B cell (primary cell): ENCODE data around the gene NOC4L. TPM values are rescaled to one million over a fixed set of nuclear protein-coding genes. Genes with fewer than 3 reads are reported as not detected.

Source experiments
- ATAC-seq: fragments of 200-7000 bp; cut with Tn5 transposase; one replicate; pipeline ENCODE4 v1.10.0; 2021; ENCODE audit warnings: low read depth, mild to moderate bottlenecking, moderate number of reproducible peaks, moderate library complexity
- CTCF ChIA-PET: fragments of 350-600 bp; sonication (Branson Sonifier 250); formaldehyde crosslinking; loops from one replicate; lab custom pipeline; 2021; ENCODE audit warnings: antibody characterized with exemption, inconsistent platforms; lab: Charles Lee
- POLR2A ChIA-PET: fragments of 350-600 bp; sonication (Branson Sonifier 250); formaldehyde crosslinking; loops from one replicate; lab custom pipeline; 2021; ENCODE audit warnings: antibody characterized with exemption; lab: Charles Lee
- DNase-seq: peaks from one replicate; pipeline ENCODE4 v3.0.0; 2013
- H2AFZ ChIP-seq: 2 replicates; pipeline ENCODE4 v1.6.1; 2012; ENCODE audit warnings: mild to moderate bottlenecking, low read depth, low read length; ENCODE audit not compliant: insufficient read depth, poor library complexity, severe bottlenecking
- H3K27ac ChIP-seq, 2 donors: 1 replicate in 1 of 2; 2 replicates in 1 of 2; pipeline ENCODE4 v1.5.1; 2012 to 2013; ENCODE audit warnings: low read length in 2 of 2, mild to moderate bottlenecking in 2 of 2, moderate library complexity in 1 of 2
- H3K27me3 ChIP-seq, 4 experiments: fragments of 200-600 bp in 1 of 4; sonication (generic) in 1 of 4; replicated peaks in 1 of 4; 1 replicate in 2 of 4; 2 replicates in 2 of 4; pipeline versions ENCODE4 v1.6.1 to v1.7.0; 2013 to 2016; ENCODE audit warnings: low read length in 3 of 4, mild to moderate bottlenecking in 2 of 4, mixed read lengths in 1 of 4, moderate library complexity in 1 of 4; ENCODE audit not compliant: insufficient read depth in 4 of 4, control insufficient read depth in 3 of 4; ENCODE audit errors: control extremely low read depth in 1 of 4
- H3K36me3 ChIP-seq, 2 experiments: replicated peaks in 1 of 2; 1 replicate in 1 of 2; 2 replicates in 1 of 2; pipeline versions ENCODE4 v1.6.1 to v1.7.1; 2013; ENCODE audit warnings: low read length in 1 of 2; ENCODE audit not compliant: insufficient read depth in 2 of 2, control insufficient read depth in 1 of 2; ENCODE audit errors: control extremely low read depth in 1 of 2, extremely low read depth in 1 of 2
- H3K4me1 ChIP-seq, 2 donors: fragments of 200-600 bp in 1 of 2; sonication (generic) in 1 of 2; 1 replicate in 1 of 2; 2 replicates in 1 of 2; pipeline versions ENCODE4 v1.5.1 to v1.6.1; 2013 to 2017; ENCODE audit warnings: low read length in 2 of 2; ENCODE audit not compliant: control insufficient read depth in 2 of 2, insufficient read depth in 2 of 2
- H3K4me2 ChIP-seq: replicated peaks from 2 replicates; pipeline ENCODE3; 2012; ENCODE audit warnings: mild to moderate bottlenecking, low read depth, low read length; ENCODE audit not compliant: poor library complexity, severe bottlenecking
- H3K4me3 ChIP-seq, 5 experiments: fragments of 200-600 bp in 1 of 5; sonication (generic) in 1 of 5; 1 replicate in 3 of 5; 2 replicates in 2 of 5; pipeline versions ENCODE4 v1.5.1 to v1.7.0; 2011 to 2016; ENCODE audit warnings: low read length in 4 of 5, mild to moderate bottlenecking in 4 of 5, low read depth in 2 of 5, control low read depth in 1 of 5, moderate library complexity in 1 of 5; ENCODE audit not compliant: insufficient read depth in 1 of 5; ENCODE audit errors: control extremely low read depth in 1 of 5, extremely low read depth in 1 of 5
- H3K79me2 ChIP-seq: fragments of 200-600 bp; sonication (generic); one replicate; pipeline ENCODE4 v1.6.0; 2016; ENCODE audit warnings: low read length; ENCODE audit not compliant: control insufficient read depth, insufficient read depth
- H3K9ac ChIP-seq: fragments of 200-600 bp; sonication (generic); 2 replicates; pipeline ENCODE4 v1.6.1; 2017; ENCODE audit warnings: mild to moderate bottlenecking, low read length, moderate library complexity
- H3K9me3 ChIP-seq, 3 donors: one replicate each; pipeline versions ENCODE4 v1.6.1 to v1.7.1; 2013; ENCODE audit warnings: low read length in 2 of 3; ENCODE audit not compliant: control insufficient read depth in 2 of 3, insufficient read depth in 1 of 3; ENCODE audit errors: control extremely low read depth in 1 of 3
- H4K20me1 ChIP-seq: 2 replicates; pipeline ENCODE4 v1.6.0; 2012; ENCODE audit warnings: mild to moderate bottlenecking, low read length; ENCODE audit not compliant: insufficient read depth, control insufficient read depth, poor library complexity, severe bottlenecking
- H3K27ac Mint-ChIP-seq: one replicate; pipeline ENCODE4 v1.8.0; 2021; ENCODE audit warnings: mixed read lengths
- H3K27me3 Mint-ChIP-seq: one replicate; pipeline ENCODE4 v1.8.0; 2021; ENCODE audit warnings: mixed read lengths
- H3K4me1 Mint-ChIP-seq: one replicate; pipeline ENCODE4 v1.8.0; 2021; ENCODE audit warnings: mixed read lengths
- H3K4me3 Mint-ChIP-seq: one replicate; pipeline ENCODE4 v1.8.0; 2021; ENCODE audit warnings: mixed read lengths
- H3K9me3 Mint-ChIP-seq: one replicate; pipeline ENCODE4 v1.8.0; 2022; ENCODE audit warnings: mixed read lengths; ENCODE audit not compliant: insufficient read depth
- CTCF ChIP-seq: fragments of 200-600 bp; IDR thresholded peaks from one replicate; pipeline ENCODE4 v1.8.0; 2022; ENCODE audit warnings: antibody characterized with exemption, mild to moderate bottlenecking
- EZH2 ChIP-seq: IDR thresholded peaks from 2 replicates; pipeline ENCODE4 v1.6.1; 2012; ENCODE audit warnings: borderline replicate concordance, low read depth, mild to moderate bottlenecking, moderate library complexity, low read length; ENCODE audit not compliant: insufficient read depth, poor library complexity, severe bottlenecking
- WGBS: methylation state at CpG from one replicate; pipeline ENCODE4 v1.1.5; 2013; ENCODE audit warnings: missing lambda C conversion rate; ENCODE audit not compliant: insufficient coverage; 5-methylcytosine and 5-hydroxymethylcytosine counted together
- intact Hi-C: fragments of 100-400 bp; cut with micrococcal nuclease; formaldehyde crosslinking; loops from one replicate; pipeline ENCODE4 v1.10.0; 2022
- polyA plus RNA-seq: library from polyadenylated mRNA; depleted of rRNA; stranded (reverse); fragments of >200 nt; gene quantifications from 2 replicates; pipeline ENCODE4 v1.2.3, GENCODE V29; 2012
- total RNA-seq, 2 donors: library from RNA; stranded (reverse); fragments of 120-200 nt in 1 of 2; gene quantifications; 1 replicate in 1 of 2; 2 replicates in 1 of 2; pipeline versions ENCODE4 v1.2.3 to v1.2.4, GENCODE V29; 2013 to 2022

Gene NOC4L
- total and polyA plus RNA-seq, 2 donors (not counting 1 experiment from before 2014, with no cell fraction given) = 13.1 to 21.9 TPM

- Mint-ChIP-seq H3K4me3 (peak overlapping the region; percentile 23), H3K9me3 (no peaks in the 10 kb centered on the region), H3K27ac (no peak overlapping the region), H3K4me1 (peaks cover 8% of the 10 kb centered on the region), H3K27me3 (no peaks in the 10 kb centered on the region)
- H3K4me1 ChIP-seq = peaks cover 9 to 11% of the 10 kb centered on the region in 2 donors
- H2AFZ ChIP-seq = no peak overlapping the region
- POLR2A ChIA-PET = no interaction called here
- ATAC-seq (no peak), DNase-seq (no peak)
- no peaks in the 10 kb centered on the region for H3K9me3 ChIP-seq
- intact Hi-C loops = no loop called here
- no peak overlapping the region for H3K27ac ChIP-seq
- peaks cover 0 to 39% of the 10 kb centered on the region in 2 experiments for H3K36me3 ChIP-seq
- H3K79me2 ChIP-seq = peaks cover 24% of the 10 kb centered on the region
- no peaks in the 10 kb centered on the region for H3K27me3 ChIP-seq
- WGBS = 93% methylated on average over 24 of the region's 34 CpGs
- no peak overlapping the region for H3K4me2 ChIP-seq
- CTCF ChIA-PET = interaction anchor here (1.4 kb wide), 1 partner anchor 15 kb away, joined by 5 read pairs; no protein-coding TSS in a partner anchor
- H4K20me1 ChIP-seq = peaks cover 23% of the 10 kb centered on the region
- H3K9ac ChIP-seq = no peak overlapping the region
- no peak overlapping the region for H3K4me3 ChIP-seq
- TF ChIP-seq CTCF = no peak
- no peak for TF ChIP-seq EZH2
Observed at GRCh38 chr12:132138941-132139871, 5.1 kb upstream of the NOC4L start.

GRCh38 chr12:132139912-132140311 lies 4.3 kb upstream of the NOC4L start:
- no peaks in the 10 kb centered on the region for H3K9me3 ChIP-seq
- DNase-seq (no peak), ATAC-seq (no peak)
- peaks cover 31% of the 10 kb centered on the region for H3K79me2 ChIP-seq
- ChIA-PET POLR2A (no interaction called here), CTCF (interaction anchor here (1.4 kb wide), 1 partner anchor 14 kb away, joined by 5 read pairs; no protein-coding TSS in a partner anchor)
- no peak overlapping the region for H3K4me3 ChIP-seq
- no peak overlapping the region for H3K4me2 ChIP-seq
- H3K27ac Mint-ChIP-seq = no peak overlapping the region
- TF ChIP-seq CTCF = no peak
- no peak for TF ChIP-seq EZH2
- intact Hi-C loops = no loop called here
- no peaks in the 10 kb centered on the region for H3K27me3 ChIP-seq
- H2AFZ ChIP-seq = no peak overlapping the region
- no peaks in the 10 kb centered on the region for H3K27me3 Mint-ChIP-seq
- peaks cover 0 to 39% of the 10 kb centered on the region in 2 experiments for H3K36me3 ChIP-seq
- H3K4me1 Mint-ChIP-seq = peaks cover 12% of the 10 kb centered on the region
- peaks cover 9 to 14% of the 10 kb centered on the region in 2 donors for H3K4me1 ChIP-seq
- peaks cover 23% of the 10 kb centered on the region for H4K20me1 ChIP-seq
- H3K9ac ChIP-seq = no peak overlapping the region
- WGBS = over 99% methylated on average over 26 of the region's 27 CpGs
- no peak overlapping the region for H3K27ac ChIP-seq
- H3K9me3 Mint-ChIP-seq = no peaks in the 10 kb centered on the region
- peak overlapping the region; percentile 23 for H3K4me3 Mint-ChIP-seq
